Panc1 (cell line): ENCODE results near the gene CA5A. TPM values are rescaled to one million over a fixed set of nuclear protein-coding genes. Genes with fewer than 3 reads are reported as not detected.
"Not testable (repeated sequence)": the region's sequence is repeated elsewhere in the genome, so short reads cannot be mapped to it uniquely, and the experiment has no call there.

Experiments
- ATAC-seq: fragments of 200-7000 bp; cut with Tn5 transposase; 2 replicates; pipeline ENCODE4 v1.9.1; 2020; ENCODE audit warnings: mild to moderate bottlenecking, moderate library complexity
- BruUV-seq: library from RNA; stranded (reverse); fragments of 400-500 nt; replicated peaks from 2 replicates; lab custom pipeline; 2021; lab: Mats Ljungman, UMichigan
- CTCF ChIA-PET: fragments of 300-600 bp; sonication (Branson Sonifier 250); formaldehyde crosslinking; loops from one replicate; lab custom pipeline; 2022; ENCODE audit warnings: antibody characterized with exemption; lab: Charles Lee
- POLR2A ChIA-PET: fragments of 300-600 bp; sonication (Branson Sonifier 250); formaldehyde crosslinking; loops from one replicate; lab custom pipeline; 2022; ENCODE audit warnings: antibody characterized with exemption; lab: Charles Lee
- DNase-seq: peaks from one replicate; pipeline ENCODE4 v3.0.0-alpha.2; 2010; ENCODE audit warnings: low read depth, low spot score
- H3K27ac ChIP-seq: 2 replicates; pipeline ENCODE4 v1.5.1; 2011; ENCODE audit warnings: mild to moderate bottlenecking, low read length, inconsistent platforms
- H3K27me3 ChIP-seq: fragments of 200-500 bp; sonication (Bioruptor generic); 2 replicates; pipeline ENCODE4 v1.6.0; 2014; ENCODE audit warnings: low read length, inconsistent platforms; ENCODE audit not compliant: control insufficient read depth, insufficient read depth
- H3K36me3 ChIP-seq: fragments of 200-500 bp; sonication (Bioruptor generic); 2 replicates; pipeline ENCODE4 v1.5.1; 2014; ENCODE audit warnings: inconsistent platforms, mild to moderate bottlenecking, low read length, moderate library complexity; ENCODE audit not compliant: control insufficient read depth, insufficient read depth
- H3K4me1 ChIP-seq: 2 replicates; pipeline ENCODE4 v1.5.1; 2011; ENCODE audit warnings: inconsistent platforms, mild to moderate bottlenecking, low read length, moderate library complexity; ENCODE audit not compliant: control insufficient read depth, insufficient read depth
- H3K4me3 ChIP-seq, 2 experiments: 2 replicates each; pipeline ENCODE4 v1.5.1; 2011 to 2012; ENCODE audit warnings: low read depth in 2 of 2, low read length in 2 of 2, mild to moderate bottlenecking in 2 of 2, inconsistent platforms in 1 of 2, moderate library complexity in 1 of 2
- H3K9me3 ChIP-seq: fragments of 200-500 bp; sonication (Bioruptor generic); 2 replicates; pipeline ENCODE4 v1.5.1; 2014; ENCODE audit warnings: low read depth, mild to moderate bottlenecking, inconsistent platforms, low read length, moderate library complexity; ENCODE audit not compliant: control insufficient read depth, insufficient read depth
- POLR2AphosphoS5 ChIP-seq: IDR thresholded peaks from 2 replicates; pipeline ENCODE4 v1.6.1; 2012; ENCODE audit warnings: mild to moderate bottlenecking, low read depth, low read length, moderate library complexity
- SIN3A ChIP-seq: IDR thresholded peaks from 2 replicates; pipeline ENCODE4 v1.6.1; 2012; ENCODE audit warnings: low read depth, mild to moderate bottlenecking, low read length, moderate library complexity, borderline replicate concordance; ENCODE audit not compliant: insufficient read depth
- TCF7L2 ChIP-seq: IDR thresholded peaks from 2 replicates; pipeline ENCODE4 v1.6.1; 2011; ENCODE audit warnings: mild to moderate bottlenecking, low read depth, low read length, inconsistent platforms
- in situ Hi-C: cut with HindIII; loops from 2 replicates; pipeline ENCODE4 v1.10.0; 2016; ENCODE audit warnings: low sequenced_read_pairs, low pct_unique_long_range_greater_than_20kb
- intact Hi-C: fragments of 100-400 bp; cut with micrococcal nuclease; formaldehyde crosslinking; loops from one replicate; pipeline ENCODE4 v1.10.0; 2022; ENCODE audit not compliant: unreplicated experiment
- total RNA-seq: library from RNA; stranded (reverse); gene quantifications from one replicate; pipeline ENCODE4 v1.2.1, GENCODE V29; 2021; ENCODE audit not compliant: unreplicated experiment
- TF ChIP-seq, protein P1 (sequence below), 2 experiments: IDR thresholded peaks; 2 replicates each; pipeline ENCODE4 v1.6.1; 2011 to 2012; ENCODE audit warnings: low read depth in 2 of 2, control low read depth in 1 of 2, low read length in 1 of 2, mild to moderate bottlenecking in 1 of 2, moderate library complexity in 1 of 2; ENCODE audit not compliant: insufficient read depth in 1 of 2
- TF ChIP-seq, protein P2 (sequence below): fragments of 450-650 bp; IDR thresholded peaks from 2 replicates; pipeline ENCODE4 v1.5.1; 2017; ENCODE audit warnings: mild to moderate bottlenecking

Gene CA5A
- total RNA-seq, 1 experiment from 2014 or later: not detected

DNA sequence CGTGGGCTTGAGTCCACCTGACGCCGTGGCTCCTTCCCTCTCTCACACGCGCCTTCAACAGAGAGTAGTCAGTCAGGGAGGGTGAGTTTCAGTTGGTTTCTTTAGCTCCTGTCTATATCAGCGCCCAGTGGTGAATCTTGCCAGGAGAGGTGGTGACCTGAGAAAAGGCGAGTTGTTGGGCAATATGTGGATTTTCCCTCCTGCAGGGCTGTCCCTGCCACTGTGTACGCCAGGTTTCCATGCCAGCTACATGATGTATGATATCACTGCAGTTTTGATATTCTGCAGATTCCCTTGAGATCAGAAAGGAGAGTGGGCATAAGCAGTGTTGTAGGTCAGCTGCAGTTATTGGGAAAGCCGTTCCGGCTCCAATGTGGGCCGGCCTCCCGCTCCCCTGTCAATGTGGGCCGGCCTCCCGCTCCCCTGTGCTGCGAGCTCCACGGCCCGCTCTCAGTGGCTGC is 46.3 kb upstream of the CA5A start:
- H3K27ac ChIP-seq: no peak overlapping the region
- H3K4me1 ChIP-seq: no peaks in the 10 kb centered on the region
- DNase-seq (no peak), ATAC-seq (no peak)
- H3K36me3 ChIP-seq: no peaks in the 10 kb centered on the region; the same call in 1 of the 2 replicates
- no TSS peak for BruUV-seq
- TF ChIP-seq SIN3A: no peak
- TF ChIP-seq, protein P1, sequence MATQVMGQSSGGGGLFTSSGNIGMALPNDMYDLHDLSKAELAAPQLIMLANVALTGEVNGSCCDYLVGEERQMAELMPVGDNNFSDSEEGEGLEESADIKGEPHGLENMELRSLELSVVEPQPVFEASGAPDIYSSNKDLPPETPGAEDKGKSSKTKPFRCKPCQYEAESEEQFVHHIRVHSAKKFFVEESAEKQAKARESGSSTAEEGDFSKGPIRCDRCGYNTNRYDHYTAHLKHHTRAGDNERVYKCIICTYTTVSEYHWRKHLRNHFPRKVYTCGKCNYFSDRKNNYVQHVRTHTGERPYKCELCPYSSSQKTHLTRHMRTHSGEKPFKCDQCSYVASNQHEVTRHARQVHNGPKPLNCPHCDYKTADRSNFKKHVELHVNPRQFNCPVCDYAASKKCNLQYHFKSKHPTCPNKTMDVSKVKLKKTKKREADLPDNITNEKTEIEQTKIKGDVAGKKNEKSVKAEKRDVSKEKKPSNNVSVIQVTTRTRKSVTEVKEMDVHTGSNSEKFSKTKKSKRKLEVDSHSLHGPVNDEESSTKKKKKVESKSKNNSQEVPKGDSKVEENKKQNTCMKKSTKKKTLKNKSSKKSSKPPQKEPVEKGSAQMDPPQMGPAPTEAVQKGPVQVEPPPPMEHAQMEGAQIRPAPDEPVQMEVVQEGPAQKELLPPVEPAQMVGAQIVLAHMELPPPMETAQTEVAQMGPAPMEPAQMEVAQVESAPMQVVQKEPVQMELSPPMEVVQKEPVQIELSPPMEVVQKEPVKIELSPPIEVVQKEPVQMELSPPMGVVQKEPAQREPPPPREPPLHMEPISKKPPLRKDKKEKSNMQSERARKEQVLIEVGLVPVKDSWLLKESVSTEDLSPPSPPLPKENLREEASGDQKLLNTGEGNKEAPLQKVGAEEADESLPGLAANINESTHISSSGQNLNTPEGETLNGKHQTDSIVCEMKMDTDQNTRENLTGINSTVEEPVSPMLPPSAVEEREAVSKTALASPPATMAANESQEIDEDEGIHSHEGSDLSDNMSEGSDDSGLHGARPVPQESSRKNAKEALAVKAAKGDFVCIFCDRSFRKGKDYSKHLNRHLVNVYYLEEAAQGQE (IDR thresholded peaks at IDR 0.05; ENCODE audit: insufficient read depth in 1 of 2, low read depth in 2 of 2, low read length in 1 of 2): no peak
- no peak for TF ChIP-seq TCF7L2
- no peaks in the 10 kb centered on the region for H3K27me3 ChIP-seq
- ChIA-PET POLR2A (no interaction called here), CTCF (no interaction called here)
- H3K4me3 ChIP-seq: no peak overlapping the region
- in situ Hi-C loops: no loop called here
- intact Hi-C loops: no loop called here
- no peaks in the 10 kb centered on the region for H3K9me3 ChIP-seq

- ATAC-seq, in situ Hi-C loops, H3K36me3 ChIP-seq, H3K9me3 ChIP-seq, H3K4me3 ChIP-seq, POLR2A ChIA-PET, DNase-seq, H3K27me3 ChIP-seq, H3K4me1 ChIP-seq, intact Hi-C loops, BruUV-seq, CTCF ChIA-PET, H3K27ac ChIP-seq: not testable (repeated sequence)
These were observed 45.0 kb upstream of the CA5A start for GRCh38 chr16:87981376-87981775.

- H3K9me3 ChIP-seq, H3K27ac ChIP-seq, POLR2A ChIA-PET, intact Hi-C loops, ATAC-seq, H3K36me3 ChIP-seq, H3K4me1 ChIP-seq, DNase-seq, CTCF ChIA-PET, H3K4me3 ChIP-seq, H3K27me3 ChIP-seq, BruUV-seq, in situ Hi-C loops: not testable (repeated sequence)
These were observed 43.7 kb upstream of the CA5A start for GRCh38 chr16:87979911-87980630.

DNA sequence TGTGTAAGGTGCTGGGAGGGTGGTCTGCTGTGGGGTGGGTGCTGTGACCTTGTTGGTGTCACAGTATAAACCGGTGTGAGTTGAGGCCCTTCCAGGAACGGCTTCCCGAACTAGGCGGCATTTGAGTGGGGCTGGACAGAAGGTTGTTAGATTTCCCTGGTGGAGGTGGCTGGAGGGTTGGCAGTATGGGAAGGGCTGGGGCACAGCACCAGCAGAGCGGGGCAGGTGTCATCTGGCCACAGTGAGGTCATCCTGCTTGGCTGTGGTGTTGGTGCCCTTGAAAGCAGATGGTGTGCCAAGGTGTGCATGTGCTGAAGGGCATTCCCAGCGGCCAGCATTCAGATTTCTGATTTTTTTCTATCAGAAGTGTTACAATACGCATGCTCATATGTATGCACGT is 43.0 kb upstream of the CA5A start:
- no peaks in the 10 kb centered on the region for H3K9me3 ChIP-seq
- POLR2A ChIA-PET: no interaction called here
- H3K27ac ChIP-seq: no peak overlapping the region
- H3K27me3 ChIP-seq: no peaks in the 10 kb centered on the region
- DNase-seq: no peak
- H3K4me3 ChIP-seq: no peak overlapping the region
- H3K4me1 ChIP-seq: no peaks in the 10 kb centered on the region
- ATAC-seq: no peak
- in situ Hi-C loops (no loop called here), intact Hi-C loops (no loop called here)
- CTCF ChIA-PET: no interaction called here
- no peaks in the 10 kb centered on the region; the same call in 1 of the 2 replicates for H3K36me3 ChIP-seq
- BruUV-seq: no TSS peak
- TF ChIP-seq, protein P1 (IDR thresholded peaks at IDR 0.05; ENCODE audit: insufficient read depth in 1 of 2, low read depth in 2 of 2, low read length in 1 of 2): no peak
- TF ChIP-seq, protein P2, sequence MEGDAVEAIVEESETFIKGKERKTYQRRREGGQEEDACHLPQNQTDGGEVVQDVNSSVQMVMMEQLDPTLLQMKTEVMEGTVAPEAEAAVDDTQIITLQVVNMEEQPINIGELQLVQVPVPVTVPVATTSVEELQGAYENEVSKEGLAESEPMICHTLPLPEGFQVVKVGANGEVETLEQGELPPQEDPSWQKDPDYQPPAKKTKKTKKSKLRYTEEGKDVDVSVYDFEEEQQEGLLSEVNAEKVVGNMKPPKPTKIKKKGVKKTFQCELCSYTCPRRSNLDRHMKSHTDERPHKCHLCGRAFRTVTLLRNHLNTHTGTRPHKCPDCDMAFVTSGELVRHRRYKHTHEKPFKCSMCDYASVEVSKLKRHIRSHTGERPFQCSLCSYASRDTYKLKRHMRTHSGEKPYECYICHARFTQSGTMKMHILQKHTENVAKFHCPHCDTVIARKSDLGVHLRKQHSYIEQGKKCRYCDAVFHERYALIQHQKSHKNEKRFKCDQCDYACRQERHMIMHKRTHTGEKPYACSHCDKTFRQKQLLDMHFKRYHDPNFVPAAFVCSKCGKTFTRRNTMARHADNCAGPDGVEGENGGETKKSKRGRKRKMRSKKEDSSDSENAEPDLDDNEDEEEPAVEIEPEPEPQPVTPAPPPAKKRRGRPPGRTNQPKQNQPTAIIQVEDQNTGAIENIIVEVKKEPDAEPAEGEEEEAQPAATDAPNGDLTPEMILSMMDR: no peak
- TF ChIP-seq POLR2AphosphoS5 (no peak), SIN3A (no peak), TCF7L2 (no peak)
